NCI-H446 (cell line): Measurements from ENCODE around the gene MVB12B.

Source experiments
- DNase-seq, 2 experiments: peaks; one replicate each; lab custom pipeline; 2025; lab: John Stamatoyannopoulos, UW

Gene MVB12B

DNA sequence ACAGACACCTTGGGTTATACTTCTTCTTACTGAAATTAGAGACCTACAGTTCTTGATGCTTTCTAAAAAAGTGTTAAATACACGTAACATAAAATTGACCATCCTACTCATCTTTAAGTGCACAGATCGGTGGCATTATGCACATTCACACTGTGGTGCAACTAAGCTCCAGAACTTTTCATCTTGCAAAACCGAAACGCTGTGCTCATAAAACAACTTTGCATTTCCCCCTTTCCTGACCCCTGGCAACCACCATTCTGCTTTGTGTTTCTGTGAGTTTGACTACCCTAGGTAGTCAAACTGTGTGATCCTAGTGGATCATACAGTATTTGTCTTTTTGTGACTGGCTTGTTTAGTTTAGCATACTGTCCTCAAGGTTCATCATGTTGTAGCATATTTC, 3.9 kb downstream of the MVB12B start:
- DNase-seq = no peak

DNA sequence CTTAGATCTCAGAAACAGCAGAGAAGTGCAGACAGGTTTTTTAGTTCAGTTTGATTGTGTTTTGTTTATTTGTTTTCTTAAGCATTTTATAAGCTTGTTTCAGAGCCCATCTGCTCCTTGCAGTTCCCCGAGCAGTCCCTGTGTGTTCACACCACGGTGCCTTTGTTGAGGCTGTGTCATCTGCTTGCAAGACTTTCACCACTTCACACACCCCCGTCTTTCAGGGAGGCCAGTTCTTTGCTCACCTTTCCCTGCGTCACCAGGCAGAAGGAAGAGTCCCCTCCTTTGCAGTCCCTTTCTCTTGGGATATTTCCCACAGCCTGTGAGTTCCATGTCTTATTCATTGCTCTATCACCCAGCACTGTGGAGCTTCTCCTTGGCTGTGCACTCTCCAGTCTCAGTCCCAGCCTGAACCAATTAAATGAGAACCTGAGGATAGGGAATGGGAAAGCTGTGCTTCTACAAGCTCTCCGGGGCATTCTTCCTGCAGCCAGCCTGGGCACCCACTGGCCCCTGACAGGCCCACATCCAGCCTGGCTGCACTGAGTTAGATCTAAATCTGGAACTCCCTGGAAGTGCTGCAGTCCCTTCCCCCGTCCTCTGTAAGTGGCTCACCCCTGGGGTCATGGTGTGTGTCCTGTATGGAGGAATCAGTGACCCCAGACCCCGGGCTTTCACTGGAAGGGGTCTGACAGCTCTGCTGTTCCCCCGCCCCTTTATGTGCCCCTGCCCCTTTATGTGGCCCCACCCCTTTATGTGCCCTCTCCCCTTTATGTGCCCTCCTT, 5.5 kb downstream of the MVB12B start:
- no peak for DNase-seq

DNA sequence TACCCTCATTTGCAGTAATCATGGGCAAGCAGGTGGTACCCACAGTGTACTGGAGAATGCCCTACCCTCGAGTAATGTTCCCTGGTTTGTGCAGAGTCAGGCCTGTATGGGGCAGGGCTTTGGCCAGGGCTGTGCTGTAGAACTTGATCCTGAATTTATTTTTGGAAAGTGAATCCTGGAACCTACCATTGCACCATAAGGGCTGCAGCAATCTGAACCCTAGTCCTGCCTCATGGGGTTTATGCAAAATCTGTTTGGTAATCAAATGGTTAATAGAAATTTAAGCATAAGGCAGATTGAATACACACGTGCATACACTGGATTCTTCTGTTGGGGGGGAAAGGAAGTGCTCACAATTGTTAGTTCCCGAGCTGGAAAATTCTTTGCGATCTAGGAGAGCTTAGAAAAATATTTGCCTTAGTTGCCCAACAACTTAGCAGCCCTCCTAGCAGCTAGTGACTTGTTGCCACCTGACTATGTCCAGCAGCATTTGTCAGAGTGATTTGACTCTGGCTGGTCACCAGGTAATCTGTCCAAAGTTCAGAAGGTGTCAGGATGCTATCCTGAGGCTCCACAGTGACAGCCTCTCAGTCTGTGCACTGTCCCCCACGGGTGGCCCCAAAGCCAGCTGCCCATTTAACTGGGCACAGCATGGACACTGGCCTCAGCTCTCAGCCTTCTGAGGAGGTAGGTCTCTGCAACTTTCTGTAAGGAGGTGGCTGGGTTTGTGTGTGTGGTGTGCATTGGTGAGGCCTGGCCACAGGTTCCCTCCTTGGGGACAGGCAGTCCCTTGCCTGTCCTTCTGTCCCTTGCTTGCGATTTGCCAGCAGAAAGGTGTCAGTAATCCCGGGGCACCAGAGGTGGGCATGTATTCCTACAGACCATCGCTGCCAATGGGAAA, 8.3 kb downstream of the MVB12B start:
- DNase-seq = no peak

DNA sequence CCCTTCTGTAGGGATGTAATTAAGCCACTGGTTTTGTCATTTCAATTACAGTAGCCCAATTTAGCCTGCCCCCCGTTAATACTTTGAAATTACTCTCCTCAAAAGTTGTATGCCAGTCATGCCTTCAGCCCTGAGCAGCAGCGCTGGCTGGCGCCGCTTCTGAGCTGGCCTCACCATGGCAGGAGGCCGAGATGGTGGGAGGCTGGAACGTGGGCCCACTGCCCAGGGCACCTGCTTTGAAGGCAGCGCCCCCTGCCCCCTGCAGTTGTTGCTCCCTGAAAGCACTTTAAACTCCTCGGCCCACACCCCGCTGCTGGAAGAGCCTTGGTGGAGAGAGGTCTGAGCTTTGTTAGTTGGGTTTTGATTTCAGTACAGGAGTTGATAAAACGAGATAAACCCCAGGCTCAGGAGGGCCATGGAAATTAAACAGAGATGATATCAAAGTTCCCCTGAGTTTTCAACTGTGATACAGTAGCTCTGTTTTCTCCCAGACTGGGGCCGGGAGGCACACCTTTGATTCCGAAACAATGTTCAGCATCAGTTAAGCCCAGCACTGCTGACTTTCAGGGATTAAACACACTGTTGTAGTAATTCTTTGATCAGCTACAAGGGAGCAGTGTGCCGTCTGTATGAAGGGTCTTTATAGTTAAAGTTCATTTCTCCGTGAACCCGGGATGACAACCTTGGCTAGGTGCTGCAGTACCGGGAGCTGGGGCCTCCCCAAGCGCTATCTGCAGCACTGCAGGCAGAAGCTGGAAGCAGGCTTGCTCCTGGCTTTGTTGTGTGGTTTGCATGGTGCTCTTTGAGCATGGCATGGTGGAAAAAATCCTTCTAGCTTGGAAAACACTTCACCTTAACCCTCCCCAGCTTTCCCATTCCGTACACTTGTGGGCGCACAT, 9.5 kb downstream of the MVB12B start:
- DNase-seq = no peak

DNA sequence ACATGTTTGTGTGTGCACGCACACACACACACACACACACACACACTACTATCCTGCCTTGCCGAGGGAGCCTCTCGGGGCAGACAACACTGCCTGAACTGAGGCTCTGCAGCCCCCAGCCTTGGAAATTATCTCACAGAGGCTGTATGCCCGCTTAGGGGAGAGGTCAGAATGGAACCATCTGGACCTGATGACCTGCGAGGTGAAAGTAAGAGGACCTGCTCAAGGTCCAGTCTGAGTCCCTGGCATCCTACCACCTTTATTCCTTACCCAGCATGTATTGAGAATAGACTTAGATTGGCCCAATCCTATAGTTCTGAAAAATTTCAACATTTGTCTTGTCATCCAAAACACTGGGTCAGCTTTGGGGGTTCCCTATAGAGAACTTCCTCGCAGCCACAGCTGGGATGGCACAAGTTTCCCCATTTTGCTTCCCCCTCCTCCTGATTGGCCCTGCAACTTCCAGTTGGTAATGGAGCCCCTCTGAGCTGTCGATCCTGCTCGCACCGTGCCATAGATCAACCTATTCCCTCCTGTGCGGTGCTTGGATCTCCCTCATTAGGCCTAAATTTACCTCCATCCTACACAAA, 10.2 kb downstream of the MVB12B start:
- no peak for DNase-seq

DNA sequence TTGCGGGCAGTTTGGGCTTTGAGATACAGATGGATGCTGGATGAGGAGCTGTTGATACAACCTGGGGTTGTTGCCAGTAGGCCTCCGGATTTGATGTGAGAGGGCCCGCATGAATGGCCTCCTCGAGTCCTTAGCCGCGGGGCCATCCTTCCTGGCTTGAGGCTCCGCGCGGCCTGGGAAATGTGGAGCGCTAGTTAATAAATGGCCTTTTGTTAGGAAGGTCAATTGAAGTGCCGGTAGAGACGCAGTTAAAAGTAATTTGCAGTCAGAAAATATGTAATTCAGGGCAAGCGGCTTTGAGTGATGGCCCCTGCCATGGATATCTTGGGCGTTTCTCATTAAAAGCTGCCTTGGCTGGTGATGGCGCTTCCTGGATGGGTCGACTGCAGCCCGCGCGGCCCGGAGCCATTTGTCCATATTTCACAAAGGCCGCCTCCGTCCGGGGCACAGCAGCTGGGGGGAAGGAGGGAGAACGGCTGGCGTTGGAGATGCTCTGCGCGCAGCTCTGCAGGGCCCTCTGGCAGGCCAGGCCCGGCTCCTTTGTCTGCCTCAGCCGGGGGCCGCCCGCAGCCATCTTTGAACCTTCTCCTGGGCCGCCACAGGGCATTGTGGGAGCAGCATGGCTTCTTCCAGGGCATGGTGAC, 11.2 kb downstream of the MVB12B start:
- DNase-seq = no peak

DNA sequence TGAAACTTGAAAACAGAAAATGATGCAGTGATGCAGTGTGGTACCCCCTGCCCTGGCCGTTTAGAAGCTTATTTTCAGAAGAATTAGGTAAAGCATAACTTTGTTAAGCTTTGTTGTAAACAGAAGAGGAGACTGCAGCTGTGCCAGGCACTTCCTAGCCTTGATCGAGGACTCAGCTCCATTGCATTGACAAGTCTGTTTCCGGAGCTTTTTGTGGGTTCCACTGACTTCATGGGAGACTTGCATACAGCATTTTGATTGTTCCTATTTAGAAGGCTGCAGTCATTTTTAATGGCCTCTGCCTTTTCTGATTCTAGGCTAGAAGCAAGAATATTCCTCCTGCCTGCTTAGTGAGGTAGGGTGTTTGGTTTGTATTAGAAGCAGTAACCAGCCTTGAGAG, 12.3 kb downstream of the MVB12B start:
- no peak for DNase-seq

DNA sequence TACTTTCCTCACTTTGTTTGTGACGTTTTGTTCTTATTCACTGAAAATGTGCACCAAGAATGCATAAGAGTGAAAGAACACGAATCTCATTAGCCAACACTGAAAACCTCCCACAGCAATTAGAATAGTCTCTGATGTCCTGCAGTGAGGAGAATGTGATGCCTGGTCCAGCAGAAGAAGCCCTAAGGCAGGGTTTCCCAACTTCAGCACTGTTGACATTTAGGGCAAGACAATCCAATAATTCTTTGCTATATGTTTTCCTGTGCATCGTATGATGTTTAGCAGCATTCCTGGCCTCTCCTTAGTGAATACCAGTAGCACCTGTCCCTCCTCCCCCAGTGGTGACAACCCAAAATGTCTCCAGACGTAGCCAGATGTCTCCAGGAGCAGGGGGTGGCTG, 14.8 kb downstream of the MVB12B start:
- DNase-seq = no peak

DNA sequence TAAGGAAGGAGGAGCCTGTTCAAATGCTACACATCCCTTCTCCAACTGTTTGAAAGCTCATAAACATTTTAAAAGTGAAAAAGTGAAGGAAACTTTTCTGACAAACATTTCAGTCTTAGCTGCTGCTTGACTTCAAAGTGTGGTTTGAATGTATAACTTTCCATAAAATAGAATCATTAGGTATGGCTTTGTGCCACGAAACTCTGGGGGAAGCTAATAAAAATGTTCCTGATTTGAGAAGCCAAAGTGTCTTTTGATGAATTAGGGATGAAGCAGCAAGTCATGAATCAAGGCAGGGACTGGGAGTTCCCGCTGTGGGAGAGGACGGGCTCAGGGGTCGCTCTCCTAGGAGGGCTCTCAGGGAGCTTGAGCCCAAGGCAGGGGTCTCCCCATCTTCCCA, 15.3 kb downstream of the MVB12B start:
- DNase-seq = no peak

DNA sequence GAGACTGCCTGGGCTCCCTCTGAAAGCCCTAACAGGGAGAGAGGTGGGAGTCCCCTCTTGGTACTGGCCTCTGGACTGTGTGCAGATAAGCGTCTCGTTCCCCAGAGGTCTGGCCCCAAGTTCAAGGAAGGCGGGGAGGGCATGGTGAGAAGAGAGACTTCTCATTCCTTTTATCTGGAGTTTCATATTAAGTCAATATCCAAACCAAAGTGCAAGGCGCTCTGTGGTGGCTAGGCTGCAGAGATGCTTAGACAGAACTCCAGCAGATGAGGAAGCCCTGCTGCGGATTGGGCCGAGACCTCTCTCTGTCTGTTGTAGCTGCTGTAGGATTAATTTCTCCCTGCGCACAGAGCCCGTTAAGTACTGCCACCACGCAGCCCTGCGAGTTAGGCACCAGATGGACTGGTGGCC, 16.0 kb downstream of the MVB12B start:
- no peak for DNase-seq

DNA sequence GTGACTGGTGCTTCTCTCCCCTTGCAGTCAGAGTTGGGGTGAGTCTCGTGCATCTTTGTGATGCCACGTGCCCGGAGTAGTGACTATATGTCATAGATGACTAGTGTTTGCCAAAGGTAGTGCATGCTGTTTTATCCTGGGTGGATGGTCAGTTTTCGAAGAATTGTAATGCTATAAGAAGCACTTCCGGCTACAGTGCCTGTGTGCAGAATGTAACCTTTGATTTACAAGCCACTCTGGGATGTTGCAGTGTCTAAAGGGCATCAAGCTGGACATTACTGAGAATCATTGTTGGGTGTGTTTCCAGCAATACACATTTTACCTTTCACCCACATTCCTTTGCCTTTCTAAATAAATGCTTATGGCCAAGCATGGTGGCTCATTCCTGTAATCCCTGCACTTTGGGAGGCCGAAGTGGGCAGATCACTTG, 16.7 kb downstream of the MVB12B start:
- DNase-seq = no peak

DNA sequence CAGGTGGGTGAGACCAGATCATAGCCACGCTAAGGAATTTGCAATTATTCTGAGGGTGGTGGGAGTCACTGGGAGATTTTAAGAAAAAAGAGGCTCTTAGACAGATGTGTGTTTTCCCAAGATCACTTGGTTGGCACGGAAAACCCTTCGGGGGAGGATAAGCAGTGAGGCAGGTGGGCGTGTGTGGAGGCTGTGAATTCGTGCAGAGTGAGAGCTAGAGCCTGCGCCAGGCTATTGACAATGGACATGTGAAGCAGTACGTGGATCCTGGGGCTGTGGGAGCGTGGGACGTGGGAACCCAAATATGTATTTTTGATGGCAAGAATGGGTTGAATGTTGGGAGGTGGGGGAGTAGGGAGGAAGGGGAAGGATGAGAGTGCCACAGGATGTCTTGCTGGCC, 19.4 kb downstream of the MVB12B start:
- DNase-seq = no peak

DNA sequence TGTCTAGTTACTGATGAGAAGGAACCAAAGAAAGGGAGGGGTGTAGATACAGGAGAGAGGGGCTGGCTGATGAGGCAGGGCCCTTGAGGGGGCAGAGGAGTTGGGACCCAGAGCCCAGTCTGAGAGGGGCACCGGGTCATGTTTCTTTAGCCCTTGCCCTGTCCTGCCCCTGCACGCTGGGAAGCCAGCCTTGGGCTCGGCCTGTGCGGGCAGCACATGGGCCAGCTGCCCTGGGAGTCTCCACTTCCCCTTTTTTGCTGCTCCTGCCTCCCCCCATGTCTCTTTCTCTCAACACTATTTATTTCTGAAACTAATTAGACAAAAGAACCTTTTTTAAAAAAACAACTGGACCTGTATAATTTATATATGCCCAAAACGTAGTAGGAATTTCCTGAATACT, 20.5 kb downstream of the MVB12B start:
- no peak for DNase-seq

DNA sequence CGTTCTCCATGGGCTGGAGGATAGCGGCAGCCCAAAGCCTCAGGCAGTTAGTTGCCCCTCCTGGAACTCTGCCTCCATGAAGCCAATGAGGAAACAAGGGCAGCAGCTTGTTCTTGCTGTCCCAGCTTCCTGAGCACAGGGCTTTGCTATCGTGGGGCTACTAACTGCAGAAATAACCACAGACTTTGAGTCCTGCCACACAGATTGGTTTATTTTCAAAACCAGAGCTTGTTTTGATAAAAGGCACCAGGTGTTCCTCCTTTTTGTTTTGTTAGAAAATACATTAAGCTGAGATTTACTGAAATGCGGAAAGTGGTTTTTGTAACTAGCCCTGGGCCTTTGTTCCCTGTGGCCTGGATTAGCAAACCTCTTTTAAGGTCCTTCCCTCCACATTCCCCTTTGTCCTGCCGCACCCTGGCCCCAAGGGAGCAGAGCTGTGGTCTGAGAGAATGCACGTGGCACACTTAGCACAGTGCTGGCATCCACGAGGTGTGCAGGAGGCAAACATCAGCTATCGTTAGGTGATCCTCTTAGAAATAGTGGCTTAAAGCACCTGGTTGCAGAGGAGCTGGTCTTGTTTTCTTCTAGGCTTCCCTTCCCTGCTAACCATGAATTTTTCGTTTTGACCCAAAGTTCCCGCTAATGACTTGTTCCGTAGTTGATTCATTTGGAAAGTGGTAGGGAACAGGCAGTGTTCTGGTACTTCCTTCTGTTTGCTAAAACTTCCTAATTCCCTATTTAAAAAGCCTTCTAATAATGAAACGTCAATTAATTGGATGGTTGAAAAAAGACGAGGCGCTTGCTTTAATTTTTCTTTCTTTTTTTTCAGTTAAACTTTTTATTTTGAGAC, 21.5 kb downstream of the MVB12B start:
- no peak for DNase-seq

DNA sequence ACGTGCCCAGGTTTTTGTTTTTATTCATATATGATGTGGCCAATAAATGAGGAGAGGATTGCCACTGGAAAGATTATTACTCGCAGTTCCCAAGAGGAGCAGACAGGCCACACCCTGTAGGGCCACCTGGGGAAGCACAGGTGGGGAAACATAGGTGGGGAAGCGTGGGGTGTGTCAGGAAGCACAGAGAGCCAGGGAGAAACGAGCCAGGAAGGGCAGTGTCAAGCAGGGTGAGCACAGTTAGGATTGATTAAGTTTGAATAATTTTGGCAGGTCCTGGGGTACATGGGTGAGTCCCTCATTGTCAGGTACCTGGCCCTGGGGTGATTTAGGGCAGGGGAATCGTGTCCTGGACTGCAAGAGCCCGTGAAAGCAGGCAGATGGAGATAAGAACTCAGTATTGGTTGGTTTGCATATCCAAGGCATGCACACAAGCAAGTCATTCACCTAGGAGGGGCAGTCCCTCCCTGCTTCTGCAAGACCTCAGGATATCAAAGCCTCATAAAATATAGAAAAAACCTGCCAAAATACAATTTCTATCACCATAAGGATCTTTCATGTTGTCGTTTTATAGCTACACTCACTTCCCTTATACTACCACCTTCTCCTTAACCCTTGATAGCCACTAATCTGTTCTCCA, 22.4 kb downstream of the MVB12B start:
- DNase-seq = no peak

DNA sequence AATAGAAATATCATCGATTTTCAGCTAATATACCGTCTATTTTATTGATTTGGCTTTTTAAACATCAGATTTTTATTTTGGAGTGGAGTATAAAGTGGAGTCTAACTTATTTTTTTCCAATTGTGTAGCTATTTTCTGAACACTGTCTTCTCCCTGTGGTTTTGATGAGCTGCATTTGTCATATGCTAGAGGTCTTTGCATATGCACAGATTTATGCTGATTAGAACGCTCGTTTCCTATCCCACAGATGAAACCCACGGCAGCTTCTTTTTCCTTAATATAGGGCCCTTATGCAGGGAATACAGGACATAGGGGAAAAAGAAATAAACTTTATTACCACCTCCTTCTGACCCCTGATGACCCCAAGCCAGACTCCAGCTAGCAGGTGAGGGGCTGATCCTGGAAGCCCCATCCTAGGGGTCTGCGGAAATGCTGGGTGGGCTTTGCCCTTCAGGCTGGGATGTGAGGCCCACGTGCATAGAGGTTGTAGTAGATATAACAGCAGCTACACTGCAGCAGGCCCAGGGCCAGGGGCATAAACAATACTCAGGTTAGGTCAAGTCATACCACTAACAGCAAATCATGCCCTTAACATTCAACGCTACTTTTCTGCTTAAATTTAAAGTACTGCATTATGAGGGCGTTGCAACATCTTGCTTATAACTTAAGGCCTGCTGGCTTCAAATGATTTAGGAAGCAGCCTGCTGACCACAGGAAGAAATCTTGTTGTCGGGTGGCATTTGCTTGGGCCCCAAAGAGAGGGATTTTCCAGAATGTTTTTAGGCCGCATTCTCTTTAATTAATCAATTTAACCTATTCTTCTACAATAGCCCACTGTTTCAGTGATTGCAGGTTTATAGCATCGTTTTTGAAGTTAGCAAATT, 28.5 kb downstream of the MVB12B start:
- no peak for DNase-seq

DNA sequence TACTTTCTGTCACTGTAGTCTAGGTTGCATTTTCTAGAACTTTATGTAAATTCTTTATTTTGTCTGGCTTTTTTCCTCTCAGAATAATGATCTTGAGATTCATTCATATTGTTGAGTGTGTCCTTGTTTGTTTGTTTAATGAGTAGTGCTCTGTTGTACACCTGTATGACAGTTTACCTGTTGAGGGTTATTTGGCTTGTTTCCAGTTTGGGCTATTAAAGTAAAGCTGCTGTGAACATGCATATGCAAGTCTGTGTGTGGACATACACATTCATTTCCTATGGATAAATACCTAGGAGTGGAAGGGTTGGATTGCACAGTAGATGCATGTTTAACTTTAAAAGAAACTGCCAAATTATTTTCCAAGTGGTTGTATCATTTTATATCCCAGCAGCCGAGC, 30.4 kb downstream of the MVB12B start:
- no peak for DNase-seq

DNA sequence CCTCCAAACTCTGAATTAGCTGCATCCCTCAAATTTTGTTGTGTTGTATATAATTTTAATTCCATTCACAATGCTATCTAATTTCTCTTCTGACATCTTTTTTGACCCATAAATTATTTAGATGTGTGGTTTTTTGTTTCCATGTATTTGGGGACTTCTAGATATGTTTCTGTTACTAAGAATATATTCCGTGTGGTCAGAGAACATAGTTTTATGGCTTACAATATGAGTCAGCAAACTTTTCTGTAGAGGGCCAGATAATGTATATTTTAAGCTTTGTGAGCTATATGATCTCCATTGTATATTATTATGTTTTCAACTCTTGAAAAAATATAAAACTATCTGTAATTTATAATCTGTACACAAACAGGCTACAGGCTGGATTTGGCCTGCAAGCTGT, 33.4 kb downstream of the MVB12B start:
- DNase-seq = no peak

DNA sequence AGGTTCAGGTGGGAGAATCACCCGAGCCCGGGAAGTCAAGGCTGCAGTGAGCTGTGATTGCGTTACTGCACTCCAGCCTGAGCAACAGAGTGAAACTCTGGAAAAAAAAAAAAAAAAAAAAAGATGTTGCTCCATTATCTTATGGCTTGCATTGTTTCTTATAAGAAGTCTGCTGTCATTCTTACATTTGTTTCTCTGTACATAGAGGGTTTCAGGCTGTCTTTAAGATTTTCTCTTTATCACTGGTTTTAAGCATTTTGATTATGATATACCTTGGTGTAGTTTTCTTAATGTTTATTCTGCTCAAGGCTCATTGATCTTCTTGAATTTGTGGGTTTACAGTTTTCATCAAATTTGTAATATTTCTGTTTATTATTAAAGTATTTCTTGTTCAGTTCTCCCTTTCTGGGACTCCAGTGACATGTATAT, 35.2 kb downstream of the MVB12B start:
- no peak for DNase-seq
